NAMALWA (cell line): ENCODE data around the gene DOHH.
"Not testable (repeated sequence)": the region's sequence is repeated elsewhere in the genome, so short reads cannot be mapped to it uniquely, and the experiment has no call there.

Source experiments
- DNase-seq: peaks from one replicate; pipeline ENCODE4 v3.0.0-alpha.2; 2015; ENCODE audit warnings: low spot score

Gene DOHH

GRCh38 chr19:3534375-3535234, 34.1 kb upstream of the DOHH start:
- no peak for DNase-seq

DNA sequence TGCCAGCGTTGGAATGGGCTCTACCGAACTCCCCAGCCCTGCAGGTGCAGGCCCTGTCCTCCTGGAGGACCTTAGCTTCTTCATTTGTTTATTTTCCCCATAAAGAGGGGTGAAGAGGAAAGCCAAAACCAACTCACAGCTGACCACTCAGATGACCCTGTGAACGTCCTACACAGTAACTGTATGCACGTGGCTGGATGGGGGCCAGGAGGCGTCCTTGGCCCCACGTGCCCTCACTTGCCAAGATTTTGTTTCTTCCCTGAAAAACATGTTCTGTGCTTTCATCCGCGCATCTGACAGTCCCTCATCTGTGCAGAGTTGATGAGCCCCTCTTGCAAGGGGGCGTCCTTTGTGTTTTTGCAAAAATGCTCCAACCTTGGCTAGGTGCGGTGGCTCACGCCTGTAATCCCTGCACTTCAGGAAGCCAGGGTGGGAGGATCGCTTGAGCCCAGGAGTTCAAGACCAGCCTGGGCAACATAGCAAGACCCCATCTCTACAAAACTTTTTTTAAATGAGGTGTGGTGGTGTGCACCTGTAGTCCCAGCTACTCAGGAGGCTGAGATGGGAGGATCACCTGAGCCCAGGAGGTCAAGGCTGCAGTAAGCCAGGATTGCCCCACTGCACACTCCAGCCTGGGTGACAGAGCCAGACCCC, 33.2 kb upstream of the DOHH start:
- no peak for DNase-seq

- no peak for DNase-seq
Observed at GRCh38 chr19:3533033-3533432, 32.6 kb upstream of the DOHH start.

- DNase-seq = no peak
Observed at GRCh38 chr19:3532154-3532786, 31.8 kb upstream of the DOHH start.

- DNase-seq = no peak
Observed at GRCh38 chr19:3531716-3532115, 31.2 kb upstream of the DOHH start.

- DNase-seq = no peak
Observed at GRCh38 chr19:3530389-3530788, 29.9 kb upstream of the DOHH start.

DNA sequence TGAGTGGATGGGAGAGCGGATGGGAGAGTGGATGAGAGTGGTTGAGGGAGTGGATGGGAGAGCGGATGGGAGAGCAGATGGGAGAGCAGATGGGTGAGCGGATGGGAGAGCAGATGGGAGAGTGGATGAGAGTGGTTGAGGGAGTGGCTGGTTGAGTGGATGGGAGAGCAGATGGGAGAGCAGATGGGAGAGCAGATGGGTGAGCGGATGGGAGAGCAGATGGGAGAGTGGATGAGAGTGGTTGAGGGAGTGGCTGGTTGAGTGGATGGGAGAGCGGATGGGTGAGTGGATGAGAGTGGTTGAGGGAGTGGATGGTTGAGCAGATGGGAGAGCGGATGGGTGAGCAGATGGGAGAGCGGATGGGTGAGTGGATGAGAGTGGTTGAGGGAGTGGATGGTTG, 28.8 kb upstream of the DOHH start:
- not testable (repeated sequence) for DNase-seq

DNA sequence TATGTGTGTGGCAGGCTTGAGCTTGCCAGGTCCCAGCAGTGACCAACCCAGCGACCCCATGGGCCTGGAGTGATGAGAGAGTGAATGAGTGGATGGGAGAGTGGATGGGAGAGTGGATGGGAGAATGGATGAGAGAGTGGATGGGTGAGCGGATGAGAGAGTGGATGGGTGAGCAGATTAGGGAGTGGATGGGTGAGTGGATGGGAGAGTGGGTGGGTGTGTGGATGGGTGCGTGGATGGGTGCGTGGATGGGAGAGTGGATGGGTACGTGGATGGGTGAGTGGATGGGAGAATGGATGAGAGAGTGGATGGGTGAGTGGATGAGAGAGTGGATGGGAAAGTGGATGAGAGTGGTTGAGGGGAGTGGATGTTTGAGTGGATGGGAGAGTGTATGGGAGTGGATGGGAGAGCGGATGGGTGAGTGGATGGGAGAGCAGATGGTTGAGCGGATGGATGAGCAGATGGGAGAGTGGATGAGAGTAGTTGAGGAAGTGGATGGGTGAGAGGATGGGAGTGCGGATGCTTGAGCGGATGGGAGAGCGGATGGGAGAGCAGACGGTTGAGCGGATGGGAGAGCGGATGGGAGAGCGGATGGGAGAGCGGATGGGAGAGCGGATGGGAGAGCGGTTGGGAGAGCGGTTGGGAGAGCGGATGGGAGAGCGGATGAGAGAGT, 28.2 kb upstream of the DOHH start:
- no peak for DNase-seq

GRCh38 chr19:3528080-3528479, 27.6 kb upstream of the DOHH start:
- DNase-seq = no peak

- DNase-seq = no peak
Observed at GRCh38 chr19:3527238-3527910, 26.9 kb upstream of the DOHH start.

DNA sequence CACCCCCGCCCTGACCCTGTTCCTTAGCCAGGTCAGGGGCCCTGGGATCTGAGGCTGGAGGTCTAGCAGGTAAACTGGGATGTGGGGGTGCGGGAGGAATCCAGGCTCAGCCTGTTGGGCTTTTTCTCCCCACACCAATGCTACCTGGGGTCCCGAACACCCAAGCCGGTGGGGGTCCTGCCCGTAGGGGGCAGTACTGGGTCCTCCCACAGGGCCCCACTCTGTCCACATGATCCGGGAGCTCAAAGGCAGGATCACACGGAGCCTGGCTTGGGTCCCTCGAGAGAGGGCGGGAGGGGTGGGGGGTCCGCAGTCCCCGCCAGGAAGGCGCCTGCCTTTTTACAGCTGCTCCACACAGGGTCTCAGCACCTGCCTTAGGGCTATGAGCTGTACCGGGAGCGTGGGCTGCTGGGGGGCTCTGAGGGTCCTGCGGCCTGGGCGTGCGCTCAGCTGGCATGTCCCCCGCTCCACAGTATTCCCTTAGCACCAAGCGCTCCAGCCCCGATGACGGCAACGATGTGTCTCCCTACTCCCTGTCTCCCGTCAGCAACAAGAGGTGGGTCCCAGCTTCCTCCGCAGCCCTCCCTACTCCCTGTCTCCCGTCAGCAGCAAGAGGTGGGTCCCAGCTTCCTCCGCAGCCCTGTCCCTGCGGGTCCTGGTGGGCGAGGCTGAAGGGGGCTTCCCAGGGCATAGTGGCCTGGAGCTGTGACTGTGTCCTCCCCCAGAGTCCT, 26.2 kb upstream of the DOHH start:
- DNase-seq = no peak

DNA sequence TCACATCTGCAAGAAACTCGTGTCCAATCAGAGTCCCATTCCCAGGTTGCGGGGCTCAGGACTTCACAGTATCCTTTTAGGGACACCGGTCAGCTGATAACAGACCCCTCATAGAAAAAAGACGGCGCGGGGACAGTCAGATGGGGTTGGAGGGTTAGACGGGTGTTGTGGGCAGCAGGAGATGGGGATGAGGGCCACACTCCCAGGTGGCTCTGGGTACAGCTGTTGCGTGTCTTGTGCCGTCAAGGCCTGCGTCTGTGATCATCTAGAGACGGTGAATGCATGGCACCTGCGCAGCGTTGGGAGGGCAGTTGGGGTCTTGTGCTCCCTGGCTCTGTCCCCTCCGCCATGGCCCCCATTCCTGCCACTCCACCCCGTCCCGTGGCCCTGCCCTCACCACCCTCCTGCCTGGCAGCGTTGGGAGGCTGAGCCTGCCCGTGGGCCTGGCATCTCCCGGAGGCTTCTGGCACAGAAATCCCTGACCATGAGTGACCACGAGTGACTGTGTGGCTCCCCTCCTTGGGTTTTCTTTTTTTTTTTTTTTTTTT, 24.5 kb upstream of the DOHH start:
- no peak for DNase-seq

DNA sequence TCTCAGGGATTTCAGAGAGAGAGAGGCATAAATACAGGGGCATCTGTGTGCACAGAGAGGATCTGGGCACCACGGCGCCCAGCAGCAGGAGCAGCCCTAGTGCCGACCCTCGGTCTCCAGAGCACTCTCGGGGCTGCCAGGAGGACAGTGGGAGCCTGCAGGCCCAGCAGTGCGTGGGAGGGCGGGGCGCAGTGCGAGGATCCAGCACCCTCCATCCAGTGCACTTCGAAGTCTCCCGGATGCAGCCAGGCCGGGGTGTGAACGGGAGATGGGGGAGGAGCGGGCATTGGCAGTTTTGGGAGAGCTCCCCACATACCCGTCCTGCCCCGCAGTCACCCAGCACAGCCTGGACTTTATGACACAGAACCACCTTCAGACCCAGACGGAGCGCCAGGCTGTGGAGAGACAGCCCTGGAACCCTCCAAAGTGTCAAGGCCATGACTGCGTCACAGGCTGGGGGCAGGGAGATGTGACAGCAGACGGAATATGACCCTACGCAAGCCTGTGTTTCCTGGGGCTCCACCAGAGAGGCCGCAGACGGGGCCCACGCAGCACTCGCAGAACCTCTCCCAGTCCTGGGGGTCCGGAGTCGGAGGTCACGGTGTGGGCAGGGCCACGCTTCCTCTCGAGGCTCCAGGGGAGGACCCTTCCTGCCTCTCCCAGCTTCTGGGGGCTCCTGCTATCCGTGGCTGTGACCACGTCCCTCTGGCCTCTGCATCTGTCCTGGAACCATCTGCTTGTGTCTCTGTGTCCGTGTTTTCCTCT, 23.8 kb upstream of the DOHH start:
- DNase-seq = no peak

- no peak for DNase-seq
Observed at GRCh38 chr19:3523361-3524077, 23.0 kb upstream of the DOHH start.

GRCh38 chr19:3522421-3523360, 22.2 kb upstream of the DOHH start:
- DNase-seq = no peak

- no peak for DNase-seq
Observed at GRCh38 chr19:3521104-3521445, 20.6 kb upstream of the DOHH start.

- no peak for DNase-seq
Observed at GRCh38 chr19:3520166-3521103, 20.0 kb upstream of the DOHH start.
